BJ (cell line): Measurements from ENCODE around the gene OTOA. TPM values are rescaled to one million over a fixed set of nuclear protein-coding genes. Genes with fewer than 3 reads are reported as not detected.
"Not testable (repeated sequence)": the region's sequence is repeated elsewhere in the genome, so short reads cannot be mapped to it uniquely, and the experiment has no call there.

Source experiments
- CTCF ChIA-PET: fragments of 350-600 bp; formaldehyde crosslinking; extraction: SDS; loops from one replicate; lab custom pipeline; 2021; ENCODE audit warnings: antibody characterized with exemption, inconsistent platforms; lab: Yijun Ruan, JAX
- POLR2A ChIA-PET: fragments of 300-600 bp; sonication (Branson Sonifier 250); formaldehyde crosslinking; extraction: SDS; loops from one replicate; lab custom pipeline; 2021; ENCODE audit warnings: antibody characterized with exemption; lab: Charles Lee
- DNase-seq: peaks from one replicate; pipeline ENCODE4 v3.0.0-alpha.2; 2011; ENCODE audit warnings: low read depth
- H3K27me3 ChIP-seq: 2 replicates; pipeline ENCODE4 v1.6.0; 2011; ENCODE audit warnings: low read length; ENCODE audit not compliant: control insufficient read depth, insufficient read depth
- H3K36me3 ChIP-seq: 2 replicates; pipeline ENCODE4 v1.5.1; 2011; ENCODE audit warnings: low read length; ENCODE audit not compliant: control insufficient read depth, insufficient read depth
- H3K4me3 ChIP-seq: 2 replicates; pipeline ENCODE4 v1.5.1; 2011; ENCODE audit warnings: low read depth, mild to moderate bottlenecking, control low read depth, low read length
- CTCF ChIP-seq: IDR thresholded peaks from 2 replicates; pipeline ENCODE4 v1.5.1; 2011; ENCODE audit warnings: low read depth, mild to moderate bottlenecking, control low read depth, inconsistent platforms, low read length, moderate library complexity; ENCODE audit not compliant: insufficient read depth
- polyA plus RNA-seq: library from polyadenylated mRNA; depleted of rRNA; stranded (reverse); fragments of >200 nt; gene quantifications from 2 replicates; pipeline ENCODE4 v1.2.3, GENCODE V29; 2011

The OTOA gene
- polyA plus RNA-seq, 1 experiment: 0.04 TPM

DNA sequence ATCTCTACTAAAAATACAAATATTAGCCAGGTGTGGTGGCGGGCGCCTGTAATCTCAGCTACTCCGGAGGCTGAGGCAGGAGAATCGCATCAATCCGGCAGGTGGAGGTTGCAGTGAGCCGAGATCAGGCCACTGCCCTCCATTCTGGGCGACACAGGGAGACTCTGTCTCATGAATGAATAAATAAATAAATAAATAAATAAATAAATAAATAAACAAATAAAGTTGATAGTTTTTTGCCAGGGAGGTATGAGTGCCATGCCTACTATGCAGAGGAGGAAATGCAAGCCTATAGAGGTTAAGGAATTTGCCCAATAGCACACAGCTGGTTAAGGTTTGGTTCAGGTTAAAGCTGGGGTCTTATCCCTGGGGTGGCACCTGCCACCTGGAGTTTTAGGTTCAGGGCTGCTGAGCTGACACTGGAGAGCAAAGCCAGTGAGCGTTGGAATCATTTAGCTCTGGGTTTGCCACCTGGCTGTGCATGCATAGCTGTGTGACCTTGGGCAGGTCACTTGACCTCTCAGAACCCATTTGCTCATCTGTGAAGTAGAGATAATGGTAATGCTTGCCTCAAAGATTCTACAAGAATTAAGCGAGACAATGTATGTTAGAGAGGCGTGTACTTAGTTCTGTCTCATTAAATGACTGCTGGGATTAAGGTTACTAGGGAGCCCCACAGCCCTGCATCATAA, 1.2 kb downstream of the OTOA start:
- H3K36me3 ChIP-seq: no peaks in the 10 kb centered on the region
- DNase-seq: no peak
- peaks cover 4% of the 10 kb centered on the region for H3K27me3 ChIP-seq
- POLR2A ChIA-PET: no interaction called here
- CTCF ChIA-PET: interaction anchor here (0.5 to 1.3 kb wide), 4 partner anchors 7 to 1281 kb away, joined by 3 to 4 read pairs (median 4); no protein-coding TSS in a partner anchor
- no peak for TF ChIP-seq CTCF
- H3K4me3 ChIP-seq: no peak overlapping the region

DNA sequence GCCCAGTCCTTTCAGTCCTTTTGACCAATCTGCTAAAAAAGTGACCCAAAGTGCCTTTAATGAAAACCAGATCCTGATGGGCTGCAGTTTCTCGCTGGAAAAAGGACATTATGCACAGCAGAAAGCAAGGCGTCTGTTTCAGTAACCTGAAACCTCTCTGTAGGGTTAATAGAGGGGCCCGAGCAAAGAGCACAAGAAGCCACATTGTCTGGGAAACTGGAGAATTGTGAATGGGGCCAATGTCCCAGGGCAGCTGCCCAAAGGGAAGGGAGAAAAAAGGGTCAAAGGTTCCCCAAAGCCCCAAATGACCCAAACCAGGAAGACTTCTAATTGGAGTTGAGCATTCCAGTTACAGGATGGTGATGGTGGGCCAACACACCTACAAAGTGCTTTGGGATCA, 3.0 kb downstream of the OTOA start:
- no peak for DNase-seq
- H3K4me3 ChIP-seq: no peak overlapping the region
- peaks cover 4% of the 10 kb centered on the region for H3K27me3 ChIP-seq
- ChIA-PET POLR2A (no interaction called here), CTCF (interaction anchor here (0.6 to 1.6 kb wide), 3 partner anchors 9 to 58 kb away, joined by 3 to 6 read pairs (median 5); no protein-coding TSS in a partner anchor)
- no peak for TF ChIP-seq CTCF
- no peaks in the 10 kb centered on the region for H3K36me3 ChIP-seq

DNA sequence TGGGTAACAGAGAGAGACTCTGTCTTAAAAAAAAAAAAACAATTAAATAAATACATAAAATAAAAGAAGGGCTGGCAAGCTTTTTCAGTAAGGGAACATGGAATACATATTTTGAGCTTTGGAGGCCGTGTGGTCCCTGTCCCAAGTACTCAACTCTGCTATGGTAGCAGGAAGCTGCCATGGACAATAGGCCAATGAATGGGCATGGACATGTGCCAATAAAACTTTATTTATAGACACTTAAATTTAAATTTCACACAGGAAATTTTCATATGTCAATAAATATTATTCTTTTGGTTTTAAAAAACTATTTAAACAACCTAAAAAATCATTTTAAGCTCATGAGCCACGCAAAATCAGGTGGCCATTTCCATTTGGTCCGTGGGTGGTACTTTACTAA, 3.8 kb downstream of the OTOA start:
- Histone ChIP-seq H3K27me3 (peaks cover 4% of the 10 kb centered on the region), H3K36me3 (no peaks in the 10 kb centered on the region), H3K4me3 (no peak overlapping the region)
- ChIA-PET CTCF (interaction anchor here (1.3 to 1.6 kb wide), 2 partner anchors 10 to 41 kb away, joined by 5 to 6 read pairs; no protein-coding TSS in a partner anchor), POLR2A (no interaction called here)
- no peak for DNase-seq
- no peak for TF ChIP-seq CTCF

DNA sequence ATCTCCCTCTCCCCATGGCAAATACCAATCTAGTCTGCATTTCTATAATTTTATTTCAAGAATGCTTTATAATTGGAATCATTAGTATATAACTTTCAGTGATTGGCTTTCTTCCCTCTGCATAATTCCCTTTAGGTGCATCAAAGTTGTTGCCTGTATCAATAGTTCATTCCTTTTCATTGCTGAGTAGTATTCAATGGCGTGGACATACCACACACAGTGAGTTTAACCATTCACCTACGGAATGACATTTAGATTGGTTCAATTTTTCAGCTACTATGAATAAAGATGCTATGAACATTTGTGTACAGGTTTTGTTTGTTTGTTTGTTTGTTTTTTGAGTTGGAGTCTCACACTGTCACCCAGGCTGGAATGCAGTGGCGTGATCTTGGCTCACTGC, 9.7 kb downstream of the OTOA start:
- TF ChIP-seq CTCF: no peak
- no peak for DNase-seq
- ChIA-PET POLR2A (no interaction called here), CTCF (no interaction called here)
- Histone ChIP-seq H3K27me3 (no peaks in the 10 kb centered on the region), H3K36me3 (no peaks in the 10 kb centered on the region), H3K4me3 (no peak overlapping the region)

DNA sequence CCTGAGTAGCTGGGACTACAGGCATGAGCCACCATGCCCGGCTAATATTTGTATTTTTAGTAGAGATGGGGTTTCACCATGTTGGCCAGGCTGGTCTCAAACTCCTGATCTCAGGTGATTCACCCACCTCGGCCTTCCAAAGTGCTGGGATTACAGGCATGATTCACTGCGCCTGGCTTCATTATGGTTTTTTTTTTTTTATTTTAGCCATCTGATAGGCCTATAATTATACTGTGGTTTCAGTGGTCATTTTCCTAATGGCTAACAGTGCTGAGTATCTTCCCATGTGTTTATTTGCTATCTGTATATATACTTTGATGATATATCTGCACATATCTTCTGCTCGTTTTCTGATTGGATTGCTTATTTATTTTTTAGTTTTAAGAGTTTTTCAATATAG, 10.7 kb downstream of the OTOA start:
- CTCF ChIA-PET, H3K4me3 ChIP-seq, POLR2A ChIA-PET, DNase-seq, H3K27me3 ChIP-seq, H3K36me3 ChIP-seq: not testable (repeated sequence)

DNA sequence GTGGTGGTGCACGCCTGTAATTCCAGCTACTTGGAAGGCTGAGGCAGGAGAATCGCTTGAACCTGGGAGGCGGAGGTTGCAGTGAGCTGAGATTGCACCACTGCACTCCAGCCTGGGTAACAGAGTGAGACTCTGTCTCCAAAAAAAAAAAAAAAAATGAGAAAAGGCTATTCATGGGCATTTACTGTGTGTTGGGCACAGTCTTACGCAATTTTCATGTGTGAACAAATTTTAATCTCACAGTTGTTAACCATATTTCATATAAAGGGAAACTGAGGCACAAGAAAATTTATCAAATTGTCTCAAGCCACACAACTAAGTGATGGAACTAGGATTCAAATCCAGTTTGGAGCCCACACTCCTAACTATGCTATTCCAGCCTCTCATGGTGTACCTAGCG, 16.9 kb downstream of the OTOA start:
- H3K27me3 ChIP-seq, H3K4me3 ChIP-seq, DNase-seq, H3K36me3 ChIP-seq, POLR2A ChIA-PET: not testable (repeated sequence)
- CTCF ChIA-PET: interaction anchor here (1.6 kb wide), 1 partner anchor 27 kb away, joined by 3 read pairs; no protein-coding TSS in a partner anchor
